HG02798 (cell line): ENCODE measurements around the gene RMI1.

ENCODE experiments used
- ATAC-seq: cut with Tn5 transposase; IDR thresholded peaks from one replicate; pipeline ENCODE4 v1.9.1; 2021; ENCODE audit warnings: mild to moderate bottlenecking; ENCODE audit not compliant: unreplicated experiment, poor library complexity

RMI1 gene

DNA sequence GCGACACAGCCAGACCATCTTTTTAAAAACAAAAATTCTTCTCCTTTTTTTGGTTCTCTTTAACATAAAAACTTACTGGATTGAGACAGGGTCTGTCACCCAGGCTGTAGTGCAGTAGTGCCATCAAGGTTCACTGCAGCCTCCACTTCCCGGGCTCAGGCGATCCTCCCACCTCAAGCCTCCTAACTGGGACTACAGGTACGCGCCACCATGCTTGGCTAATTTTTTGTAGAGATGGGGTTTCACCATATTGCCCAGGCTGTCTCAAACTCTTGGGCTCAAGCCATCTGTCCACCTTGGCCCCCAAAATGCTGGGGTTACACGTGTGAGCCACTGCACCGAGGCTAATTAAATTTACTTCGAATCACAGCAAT, 14.4 kb upstream of the RMI1 start:
- ATAC-seq: no peak

- no peak for ATAC-seq
Observed at GRCh38 chr9:83967073-83967472, 13.5 kb upstream of the RMI1 start.

- no peak for ATAC-seq
Observed at GRCh38 chr9:83969602-83970001, 11.0 kb upstream of the RMI1 start.

GRCh38 chr9:83971485-83971884, 9.1 kb upstream of the RMI1 start:
- no peak for ATAC-seq

DNA sequence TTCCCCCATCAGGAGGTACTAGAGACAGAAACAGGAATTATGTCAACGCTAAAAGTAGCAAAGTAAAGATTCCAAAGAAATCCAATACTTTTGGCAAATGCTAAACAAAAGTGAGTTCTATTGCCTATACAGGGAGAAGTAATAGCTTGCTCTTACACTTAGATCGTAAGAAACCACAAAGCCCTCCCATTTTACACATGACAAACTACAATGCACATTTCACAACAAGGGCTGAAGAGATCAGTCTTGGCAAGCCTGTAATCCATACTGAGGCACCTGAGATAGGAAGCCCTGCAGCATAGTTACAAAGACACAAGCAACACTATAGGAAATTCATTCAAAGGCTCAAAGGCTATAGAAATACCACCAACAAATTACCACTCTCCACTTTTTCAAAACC, 8.3 kb upstream of the RMI1 start:
- ATAC-seq: no peak

DNA sequence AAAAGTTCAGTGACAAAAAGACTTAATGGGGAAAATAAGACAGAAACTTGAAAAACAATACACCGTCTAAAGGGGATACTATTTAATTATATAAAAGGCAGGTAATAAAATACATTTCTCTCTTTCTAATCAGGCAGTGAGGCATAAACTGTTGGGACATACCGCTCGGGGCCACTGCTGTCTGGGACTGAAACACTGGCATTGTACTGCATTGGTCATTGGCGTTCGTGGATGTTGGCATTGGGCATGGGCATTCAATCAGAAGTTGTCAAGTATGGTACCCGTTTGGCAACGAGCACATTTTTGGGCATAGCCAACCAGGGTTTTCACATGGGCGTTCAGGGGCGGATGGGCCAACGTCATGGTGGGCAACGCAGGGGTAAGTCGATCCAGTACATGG, 5.3 kb upstream of the RMI1 start:
- ATAC-seq: no peak

GRCh38 chr9:83976372-83976771, 4.2 kb upstream of the RMI1 start:
- ATAC-seq: no peak

DNA sequence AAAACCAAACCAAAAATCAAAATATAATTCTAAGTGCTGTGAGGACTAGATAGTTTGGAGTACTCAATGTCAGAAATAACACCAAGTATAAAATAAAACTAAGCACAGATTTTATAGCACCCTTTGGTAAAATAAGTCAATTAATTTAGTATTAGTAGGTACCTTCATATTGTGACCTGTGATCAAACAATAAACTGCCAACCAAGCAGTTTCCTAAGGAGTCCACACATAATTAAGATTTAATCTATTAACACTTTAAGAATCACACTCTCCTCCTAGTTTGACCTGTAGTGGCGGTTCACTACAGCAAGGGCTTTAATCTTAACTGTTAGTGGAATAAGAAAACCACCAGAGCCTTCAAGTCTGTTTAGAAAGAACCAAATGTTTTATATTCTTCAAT, 3.4 kb upstream of the RMI1 start:
- no peak for ATAC-seq

DNA sequence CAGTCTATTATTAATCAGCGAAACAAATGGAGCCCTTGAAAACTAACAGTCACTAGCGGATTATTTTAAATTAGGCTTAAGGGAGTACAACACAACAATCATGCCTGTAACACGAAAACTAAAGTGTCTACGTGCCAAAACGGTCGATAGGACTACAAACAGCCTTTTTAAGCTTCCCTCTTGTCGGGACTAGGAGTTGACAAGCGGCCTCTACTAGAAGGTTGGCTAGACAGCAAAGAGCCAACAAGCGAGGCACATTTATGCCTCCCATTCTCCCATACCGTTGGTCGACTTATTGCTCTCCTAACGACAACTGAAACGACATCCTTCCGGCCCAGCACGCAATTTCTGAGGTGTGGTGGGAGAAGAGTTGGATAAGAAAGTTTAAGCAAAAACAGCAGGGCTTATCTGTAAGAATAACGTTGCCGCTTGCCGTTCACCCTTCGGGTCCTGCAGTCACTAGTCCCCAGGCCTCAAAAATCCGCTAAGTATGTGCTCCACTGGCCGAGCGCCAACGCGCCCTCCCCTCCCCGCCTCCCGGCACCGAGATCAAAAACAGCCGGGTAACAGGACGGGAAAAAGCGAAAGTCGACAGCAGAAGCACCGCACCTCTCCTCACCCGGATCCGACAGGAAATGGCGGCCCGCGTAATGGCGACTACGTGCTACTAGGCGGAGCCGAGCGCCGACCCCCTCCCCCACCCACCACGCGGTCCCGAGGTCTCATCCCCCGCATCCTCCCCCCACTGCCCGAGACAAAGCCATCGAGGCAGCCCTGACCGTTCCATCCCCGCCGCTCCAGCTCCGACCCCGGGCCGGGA, 1.4 kb upstream of the RMI1 start:
- ATAC-seq: peak; percentile 25

DNA sequence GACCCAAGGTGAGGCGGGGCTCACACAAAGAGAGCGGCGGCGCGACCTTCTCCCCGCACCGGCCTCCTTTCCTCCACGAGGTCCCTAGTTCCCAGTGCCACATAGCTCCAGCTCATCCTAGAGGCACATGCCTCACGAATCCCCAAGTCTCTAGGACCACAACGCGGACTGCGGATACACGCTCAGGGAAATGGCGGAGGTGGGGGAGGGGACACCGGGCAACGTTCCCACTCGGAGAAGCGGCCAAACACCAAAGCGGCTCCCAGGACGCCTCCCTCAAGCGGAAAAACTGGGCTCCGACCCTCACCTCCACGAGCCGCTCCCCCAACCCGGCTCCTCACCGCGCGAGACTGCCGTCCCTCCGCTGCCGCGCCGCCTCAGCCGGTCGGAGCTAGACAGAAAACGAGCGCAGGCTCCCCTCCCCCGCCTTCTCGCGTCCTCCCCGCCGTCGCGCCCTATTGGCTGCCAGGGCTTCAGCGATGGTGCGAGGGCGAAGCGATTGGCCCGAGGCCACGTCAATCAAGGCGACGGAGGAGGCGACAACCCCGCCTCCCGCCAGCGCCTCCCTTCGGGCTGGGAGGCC, 702 bp upstream of the RMI1 start, which contains the start of gene HNRNPK:
TSS of gene HNRNPK (minus strand) at position 404 of the 583 bp plus-strand sequence. CDS start 1,963 bp downstream, outside the sequence.
- peak; percentile 90 for ATAC-seq

- no peak for ATAC-seq
Observed at GRCh38 chr9:83981126-83981871, 694 bp downstream of the RMI1 start.

- ATAC-seq: no peak
Observed at GRCh38 chr9:83986195-83986594, 5.6 kb downstream of the RMI1 start.

DNA sequence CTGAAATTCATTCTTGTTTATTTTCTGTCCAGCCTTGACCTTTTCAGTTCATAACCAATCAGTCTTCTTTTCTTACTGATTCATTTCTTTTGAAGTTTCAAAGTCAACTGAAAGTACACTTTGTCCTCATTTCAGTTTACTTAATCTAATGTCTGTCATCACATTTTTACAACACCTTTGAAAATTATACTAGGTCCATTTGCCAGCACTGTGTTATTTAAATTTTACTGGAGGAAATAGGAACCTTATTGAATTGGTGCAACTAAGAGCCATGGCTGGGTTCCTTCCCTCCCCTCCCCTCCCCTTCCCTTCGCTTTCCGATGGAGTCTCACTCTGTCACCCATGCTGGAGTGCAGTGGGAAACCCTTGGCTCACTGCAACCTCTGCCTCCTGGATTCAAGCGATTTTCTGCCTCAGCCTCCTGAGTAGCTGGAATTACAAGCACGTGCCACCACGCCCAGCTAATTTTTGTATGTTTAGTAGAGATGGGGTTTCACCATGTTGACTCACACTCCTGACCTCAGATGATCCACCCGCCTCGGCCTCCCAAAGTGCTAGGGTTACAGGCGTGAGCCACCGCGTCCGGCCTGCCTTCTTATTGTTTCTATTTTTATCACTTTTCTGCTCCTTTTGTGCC, 6.3 kb downstream of the RMI1 start:
- no peak for ATAC-seq

DNA sequence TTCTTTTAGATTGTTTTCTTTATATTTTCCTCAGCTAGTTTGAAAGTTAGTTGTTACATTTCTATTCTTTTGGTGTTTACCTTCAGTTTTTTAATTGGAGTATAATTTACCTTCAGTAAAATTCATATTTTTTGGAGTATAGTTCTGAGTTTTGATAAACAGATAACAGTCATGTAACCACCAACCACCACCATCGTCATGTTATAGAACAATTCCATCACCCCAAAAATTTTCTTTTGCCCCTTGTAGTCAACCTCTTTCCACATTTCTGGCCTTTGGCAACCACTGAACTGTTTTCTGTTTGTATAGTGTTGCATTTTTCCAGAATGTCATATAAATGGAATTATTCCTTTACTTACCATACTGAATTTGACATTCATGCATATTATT, 6.8 kb downstream of the RMI1 start:
- no peak for ATAC-seq

DNA sequence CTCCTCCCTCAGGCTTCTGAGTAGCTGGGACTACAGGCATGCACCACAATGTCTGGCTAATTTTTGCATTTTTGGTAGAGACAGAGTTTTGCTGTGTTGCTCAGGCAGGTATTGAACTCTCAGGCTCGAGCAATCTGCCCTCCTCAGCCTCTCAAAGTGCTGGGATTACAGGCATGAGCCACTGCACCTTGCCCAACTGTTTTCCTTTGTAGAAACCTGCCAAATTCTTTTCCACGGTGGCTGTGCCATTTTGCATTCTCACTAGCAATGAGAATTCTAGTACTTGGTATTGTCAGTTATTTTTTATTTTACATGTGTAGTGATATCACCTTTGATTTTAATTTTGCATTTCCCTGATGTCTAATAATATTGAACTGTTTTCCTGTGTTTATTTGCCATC, 7.8 kb downstream of the RMI1 start:
- ATAC-seq: no peak

GRCh38 chr9:83991355-83991754, 10.8 kb downstream of the RMI1 start:
- no peak for ATAC-seq

- ATAC-seq: no peak
Observed at GRCh38 chr9:83992407-83992806, 11.8 kb downstream of the RMI1 start.

DNA sequence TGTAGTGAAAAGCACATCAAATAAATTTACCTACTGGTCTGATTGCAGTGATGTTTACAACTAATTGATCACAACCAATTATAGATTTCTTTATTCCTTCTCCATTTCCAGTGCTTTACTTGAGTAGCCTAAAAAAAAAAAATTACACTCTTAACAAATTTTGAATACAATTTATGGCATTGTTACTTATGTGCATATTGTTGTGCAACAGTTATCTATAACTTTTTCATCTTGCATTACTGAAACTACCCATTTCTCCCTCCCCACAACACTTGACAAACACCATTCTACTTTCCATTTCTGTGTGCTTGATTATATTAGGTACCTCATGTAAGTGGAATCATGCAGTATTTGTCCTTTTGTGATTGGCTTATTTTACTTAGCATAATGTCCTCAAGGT, 12.3 kb downstream of the RMI1 start:
- no peak for ATAC-seq

- ATAC-seq: no peak
Observed at GRCh38 chr9:83996126-83996525, 15.5 kb downstream of the RMI1 start.

GRCh38 chr9:83999141-83999918, 18.7 kb downstream of the RMI1 start:
- ATAC-seq: no peak
